HG02884 (cell line): Measurements from ENCODE around the gene SIGLEC5.
"Not testable (repeated sequence)": the region's sequence is repeated elsewhere in the genome, so short reads cannot be mapped to it uniquely, and the experiment has no call there.

Experiments used
- ATAC-seq: cut with Tn5 transposase; IDR thresholded peaks from one replicate; pipeline ENCODE4 v1.9.1; 2021; ENCODE audit warnings: mild to moderate bottlenecking, moderate library complexity; ENCODE audit not compliant: unreplicated experiment

The SIGLEC5 gene

GRCh38 chr19:51630315-51630714 lies at the start of gene SIGLEC5:
SIGLEC5 (minus strand) TSS chr19:51630401; CDS start chr19:51630335, 66 bp downstream.
- not testable (repeated sequence) for ATAC-seq

GRCh38 chr19:51676566-51677083 lies 46.4 kb upstream of the SIGLEC5 start:
- no peak for ATAC-seq

GRCh38 chr19:51675911-51676565 lies 45.8 kb upstream of the SIGLEC5 start:
- not testable (repeated sequence) for ATAC-seq

- no peak for ATAC-seq
These were observed 38.0 kb upstream of the SIGLEC5 start for GRCh38 chr19:51668216-51668615.

- ATAC-seq = no peak
These were observed 34.8 kb upstream of the SIGLEC5 start for GRCh38 chr19:51664997-51665396.

GRCh38 chr19:51664131-51664530 lies 33.9 kb upstream of the SIGLEC5 start:
- ATAC-seq = no peak

- ATAC-seq = no peak
These were observed 33.4 kb upstream of the SIGLEC5 start for GRCh38 chr19:51663650-51664049.

- ATAC-seq = no peak
These were observed 30.9 kb upstream of the SIGLEC5 start for GRCh38 chr19:51660975-51661600.

GRCh38 chr19:51654783-51655182 lies 24.6 kb upstream of the SIGLEC5 start:
- ATAC-seq = no peak

- no peak for ATAC-seq
These were observed 23.0 kb upstream of the SIGLEC5 start for GRCh38 chr19:51653162-51653561.

- ATAC-seq = no peak
These were observed 22.1 kb upstream of the SIGLEC5 start for GRCh38 chr19:51652266-51652665.

GRCh38 chr19:51651216-51651846 lies 21.1 kb upstream of the SIGLEC5 start:
- ATAC-seq = no peak

GRCh38 chr19:51647318-51647717 lies 17.1 kb upstream of the SIGLEC5 start:
- ATAC-seq = no peak

GRCh38 chr19:51646730-51647129 lies 16.5 kb upstream of the SIGLEC5 start, which contains the start of gene SIGLEC14:
SIGLEC14 (minus strand) TSS chr19:51646825; CDS start chr19:51646759, 66 bp downstream.
- ATAC-seq = not testable (repeated sequence)

- ATAC-seq = no peak
These were observed 14.6 kb upstream of the SIGLEC5 start for GRCh38 chr19:51644636-51645271.

- ATAC-seq = no peak
These were observed 11.4 kb upstream of the SIGLEC5 start for GRCh38 chr19:51641648-51642047.

GRCh38 chr19:51640386-51640785 lies 10.2 kb upstream of the SIGLEC5 start:
- no peak for ATAC-seq

- ATAC-seq = no peak
These were observed 9.7 kb upstream of the SIGLEC5 start for GRCh38 chr19:51639916-51640315.

GRCh38 chr19:51637362-51637978 lies 7.3 kb upstream of the SIGLEC5 start:
- no peak for ATAC-seq

GRCh38 chr19:51632126-51632525 lies 1.9 kb upstream of the SIGLEC5 start:
- no peak for ATAC-seq
